Jurkat, Clone E6-1 (cell line): ENCODE results near the gene ANKMY1.

Experiments used
- DNase-seq: peaks from one replicate; pipeline ENCODE4 v3.0.0-alpha.2; 2011; ENCODE audit warnings: low read depth, low spot score
- H3K4me3 ChIP-seq: 2 replicates; pipeline ENCODE4 v1.5.1; 2011; ENCODE audit warnings: mild to moderate bottlenecking, low read length, control low read depth, moderate library complexity

The ANKMY1 gene

GRCh38 chr2:240447934-240448333 is 109.9 kb downstream of the ANKMY1 start:
- H3K4me3 ChIP-seq = no peak overlapping the region
- DNase-seq = no peak

- no peak overlapping the region for H3K4me3 ChIP-seq
- no peak for DNase-seq
Measured at GRCh38 chr2:240447331-240447730, 110.5 kb downstream of the ANKMY1 start.

GRCh38 chr2:240446664-240447175 is 111.1 kb downstream of the ANKMY1 start:
- no peak overlapping the region for H3K4me3 ChIP-seq
- DNase-seq = no peak

DNA sequence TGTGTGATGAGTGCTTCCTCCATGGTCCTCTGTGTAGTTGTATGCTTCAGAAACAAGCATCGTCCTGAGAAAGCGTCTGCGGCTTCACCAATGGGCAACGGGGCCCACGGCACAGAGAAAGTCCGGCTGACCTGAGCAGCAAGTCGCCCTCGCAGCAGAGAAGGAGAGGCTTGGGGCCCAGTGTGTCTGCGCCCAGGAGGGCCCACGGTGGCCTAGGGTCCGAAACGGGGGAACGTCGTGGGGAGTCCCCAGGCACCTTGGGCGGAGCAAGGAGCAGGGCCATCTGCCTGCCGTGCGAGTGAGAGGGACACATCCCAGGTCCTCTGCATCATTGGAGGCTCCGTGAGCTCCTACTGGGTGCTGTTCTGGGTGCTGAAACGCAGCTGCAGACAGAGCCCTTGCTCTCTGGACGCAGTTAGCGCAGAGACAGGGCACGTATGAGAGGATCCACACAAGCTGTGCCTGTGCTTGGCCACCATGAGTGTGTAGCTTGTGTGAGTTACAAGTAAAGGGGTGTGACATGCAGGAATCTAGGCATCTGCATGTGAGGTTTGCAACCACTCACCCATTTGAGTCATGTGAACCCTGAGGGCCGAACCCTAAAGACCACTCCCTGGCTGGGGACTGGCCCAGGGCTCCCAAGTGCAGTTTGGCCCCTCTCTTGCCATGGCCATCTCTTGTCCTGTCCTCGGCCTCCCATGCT is 111.7 kb downstream of the ANKMY1 start:
- DNase-seq = no peak
- H3K4me3 ChIP-seq = no peak overlapping the region

DNA sequence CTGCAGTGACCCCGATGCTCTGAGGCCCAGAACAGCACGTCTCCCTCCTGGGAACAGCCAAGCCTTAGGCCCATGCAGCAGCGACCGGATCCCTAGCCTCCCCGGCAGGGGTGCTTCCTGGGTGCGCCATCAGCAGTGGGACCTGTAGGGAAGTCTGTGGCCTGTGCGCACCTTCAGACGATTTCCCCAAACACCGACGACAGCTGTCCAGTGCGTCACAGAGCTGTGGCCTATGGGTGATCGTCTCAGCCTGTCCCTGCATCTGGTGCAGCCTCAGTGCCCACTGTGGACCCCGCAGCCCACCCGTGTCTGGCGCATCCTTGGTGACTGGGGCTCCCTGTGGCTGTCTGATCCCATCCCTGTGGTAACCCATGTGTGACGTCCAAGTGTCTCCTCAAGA is 113.3 kb downstream of the ANKMY1 start:
- DNase-seq = no peak
- no peak overlapping the region for H3K4me3 ChIP-seq

GRCh38 chr2:240443891-240444301 is 113.9 kb downstream of the ANKMY1 start:
- no peak for DNase-seq
- no peak overlapping the region for H3K4me3 ChIP-seq

DNA sequence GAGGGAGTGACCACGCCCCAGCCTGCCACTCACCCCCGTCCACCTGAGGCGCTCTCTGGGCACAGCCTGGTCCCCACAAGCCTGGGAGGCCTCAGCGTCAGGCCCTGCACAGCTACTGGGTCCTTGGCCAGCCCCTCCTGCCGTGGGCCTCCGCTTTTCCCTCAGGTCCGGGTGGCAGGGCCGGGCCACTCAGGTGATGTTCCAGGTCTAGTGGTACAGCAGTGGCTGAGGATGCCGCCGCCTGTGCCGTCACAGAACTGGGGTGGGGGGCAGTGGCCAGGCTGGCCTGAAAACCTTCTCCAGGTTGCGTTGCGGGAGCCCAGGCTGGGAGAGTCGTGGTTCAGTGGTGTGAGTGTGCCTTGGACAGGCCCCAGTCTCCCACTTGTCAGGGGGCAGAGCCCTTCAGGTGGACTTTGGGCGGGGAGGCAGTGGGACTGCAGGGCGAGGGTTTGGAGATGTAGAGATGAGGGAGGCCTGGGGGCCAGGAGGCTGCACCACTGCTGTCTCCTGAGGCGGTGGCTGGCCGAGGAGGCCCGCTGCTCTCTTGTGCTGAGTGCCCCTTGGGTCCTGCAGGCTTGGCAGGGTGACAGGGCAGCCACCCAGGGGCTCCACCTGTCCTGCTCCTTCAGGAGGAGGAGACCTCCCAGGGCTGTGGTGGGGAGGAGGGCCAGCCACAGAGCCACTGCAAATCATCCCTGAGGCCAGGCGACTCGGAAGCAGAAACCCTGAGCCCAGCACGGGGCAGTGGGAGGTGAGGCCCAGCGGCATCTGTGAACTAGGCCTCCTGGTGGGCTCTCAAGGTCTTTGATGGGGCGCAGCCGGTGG is 114.7 kb downstream of the ANKMY1 start:
- no peak for DNase-seq
- H3K4me3 ChIP-seq = no peak overlapping the region

DNA sequence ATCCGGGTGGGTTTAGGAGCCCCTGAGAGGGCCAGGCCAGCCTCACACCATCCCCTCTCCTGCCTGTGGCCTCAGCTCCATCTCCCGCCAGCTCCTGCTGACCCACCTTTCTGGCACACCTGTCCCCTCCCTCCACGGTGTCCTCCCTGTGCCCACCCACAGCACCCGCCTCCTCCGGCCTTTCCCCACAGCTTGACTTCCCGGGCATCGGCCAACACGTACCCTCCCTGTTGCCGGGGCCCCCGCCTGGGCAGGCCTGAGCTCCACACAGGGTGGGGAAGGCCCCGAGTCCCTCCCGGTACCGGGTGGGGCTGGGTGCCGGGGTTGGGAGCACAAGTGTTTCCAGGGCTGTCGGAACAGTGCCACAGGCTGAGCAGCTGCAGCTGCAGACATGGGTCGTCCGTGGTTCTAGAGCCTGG is 115.8 kb downstream of the ANKMY1 start:
- H3K4me3 ChIP-seq = no peak overlapping the region
- no peak for DNase-seq

DNA sequence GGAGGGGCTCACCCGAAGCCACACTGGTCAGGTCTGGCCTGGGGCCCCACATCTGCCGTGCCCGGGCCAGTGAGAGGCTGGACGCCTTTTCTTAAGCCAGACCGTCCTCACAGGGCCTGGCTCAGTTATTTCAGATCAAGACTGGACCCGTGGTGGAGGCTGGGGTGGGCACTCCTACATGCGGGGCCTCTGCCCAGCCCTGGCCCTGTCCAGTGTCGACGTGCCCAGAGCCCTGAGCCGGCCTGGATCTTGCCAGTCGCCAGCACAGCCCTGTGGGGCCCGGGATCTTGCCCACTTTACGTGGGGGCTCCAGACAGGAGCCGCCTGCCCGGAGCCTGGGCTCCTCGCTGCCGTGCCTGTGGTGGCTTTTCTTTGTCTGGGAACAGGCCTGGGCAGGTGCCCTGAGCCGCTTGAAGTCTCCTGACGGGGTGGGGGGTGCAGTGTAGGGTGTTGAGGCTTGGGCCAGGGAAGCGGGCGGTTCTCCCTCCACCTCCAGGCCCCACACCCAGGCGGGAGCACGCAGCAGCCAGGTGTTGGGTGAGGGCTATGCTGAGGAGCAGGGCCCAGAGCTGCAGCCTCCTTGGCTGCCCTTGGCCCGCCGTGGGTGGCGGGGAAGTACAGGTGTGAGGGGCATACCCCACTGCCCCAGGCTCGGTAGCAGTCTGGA is 116.3 kb downstream of the ANKMY1 start:
- no peak overlapping the region for H3K4me3 ChIP-seq
- DNase-seq = no peak

- H3K4me3 ChIP-seq = no peak overlapping the region
- no peak for DNase-seq
Measured at GRCh38 chr2:240440704-240441320, 117.0 kb downstream of the ANKMY1 start.

GRCh38 chr2:240440251-240440650 is 117.5 kb downstream of the ANKMY1 start:
- no peak overlapping the region for H3K4me3 ChIP-seq
- no peak for DNase-seq

- H3K4me3 ChIP-seq = no peak overlapping the region
- DNase-seq = no peak
Measured at GRCh38 chr2:240439698-240440151, 118.1 kb downstream of the ANKMY1 start.

GRCh38 chr2:240438810-240439697 is 118.7 kb downstream of the ANKMY1 start:
- H3K4me3 ChIP-seq = no peak overlapping the region
- no peak for DNase-seq

- DNase-seq = peak; percentile 28
- H3K4me3 ChIP-seq = no peak overlapping the region
Measured at GRCh38 chr2:240437861-240438809, 119.7 kb downstream of the ANKMY1 start.

GRCh38 chr2:240437551-240437860 is 120.3 kb downstream of the ANKMY1 start:
- H3K4me3 ChIP-seq = no peak overlapping the region
- no peak for DNase-seq

DNA sequence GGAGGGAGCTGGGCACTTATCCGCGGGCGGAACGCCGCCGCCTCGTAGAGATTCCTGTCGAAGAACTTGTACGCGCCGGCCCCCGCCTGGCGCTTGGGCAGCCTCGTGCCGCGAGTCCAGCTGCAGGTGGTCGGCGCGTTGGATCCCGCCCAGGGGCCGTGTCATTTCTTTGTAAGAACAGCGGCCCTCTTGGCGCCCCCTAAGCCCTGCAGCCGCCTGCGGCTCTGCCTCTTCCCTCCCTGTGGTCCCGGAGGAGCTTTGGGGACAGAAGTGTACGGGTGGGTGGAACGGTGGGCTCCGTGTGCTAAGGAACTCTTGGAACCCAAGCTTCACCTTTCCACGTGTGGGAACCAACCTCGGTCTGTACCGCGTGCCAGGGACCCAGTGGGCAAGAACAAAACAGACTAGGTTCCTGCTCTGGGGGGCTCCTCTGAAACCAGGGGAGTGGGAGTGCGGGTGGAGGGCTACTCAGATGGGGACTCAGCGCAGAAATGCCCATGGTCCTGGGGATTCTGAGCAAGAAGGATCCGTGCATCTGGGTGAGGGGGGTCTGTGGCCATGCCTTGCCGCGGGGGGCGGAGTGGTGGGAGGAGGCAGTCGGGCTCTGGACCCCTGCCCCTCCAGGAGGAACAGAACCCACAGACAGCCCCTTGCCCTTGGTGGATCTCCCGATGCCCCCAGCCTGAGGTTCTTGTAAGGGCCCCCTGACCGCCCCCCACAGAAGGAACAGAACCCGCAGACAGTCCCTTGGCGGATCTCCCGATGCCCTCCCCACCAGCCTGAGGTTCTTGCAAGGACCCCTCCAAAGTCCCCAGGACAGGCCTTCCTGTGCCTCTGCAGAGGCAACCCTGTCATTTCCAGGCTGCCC is 120.9 kb downstream of the ANKMY1 start:
- H3K4me3 ChIP-seq = no peak overlapping the region
- no peak for DNase-seq
